Effector CD8-positive, alpha-beta T cell (primary cell): ENCODE measurements around the gene PRKCG.
A peak's percentile ranks its signal among the peaks of the same experiment; 100 is the strongest.
"Not testable (repeated sequence)": the region's sequence is repeated elsewhere in the genome, so short reads cannot be mapped to it uniquely, and the experiment has no call there.

Experiments
- DNase-seq: peaks from one replicate; lab custom pipeline; 2025; lab: John Stamatoyannopoulos, UW
- total RNA-seq, 4 experiments: gene quantifications; one replicate each; lab custom pipeline; 2026; lab: John Stamatoyannopoulos, UW

PRKCG gene
- total RNA-seq, result 0 to 0.27 (median 0) reads per million in 4 experiments

DNA sequence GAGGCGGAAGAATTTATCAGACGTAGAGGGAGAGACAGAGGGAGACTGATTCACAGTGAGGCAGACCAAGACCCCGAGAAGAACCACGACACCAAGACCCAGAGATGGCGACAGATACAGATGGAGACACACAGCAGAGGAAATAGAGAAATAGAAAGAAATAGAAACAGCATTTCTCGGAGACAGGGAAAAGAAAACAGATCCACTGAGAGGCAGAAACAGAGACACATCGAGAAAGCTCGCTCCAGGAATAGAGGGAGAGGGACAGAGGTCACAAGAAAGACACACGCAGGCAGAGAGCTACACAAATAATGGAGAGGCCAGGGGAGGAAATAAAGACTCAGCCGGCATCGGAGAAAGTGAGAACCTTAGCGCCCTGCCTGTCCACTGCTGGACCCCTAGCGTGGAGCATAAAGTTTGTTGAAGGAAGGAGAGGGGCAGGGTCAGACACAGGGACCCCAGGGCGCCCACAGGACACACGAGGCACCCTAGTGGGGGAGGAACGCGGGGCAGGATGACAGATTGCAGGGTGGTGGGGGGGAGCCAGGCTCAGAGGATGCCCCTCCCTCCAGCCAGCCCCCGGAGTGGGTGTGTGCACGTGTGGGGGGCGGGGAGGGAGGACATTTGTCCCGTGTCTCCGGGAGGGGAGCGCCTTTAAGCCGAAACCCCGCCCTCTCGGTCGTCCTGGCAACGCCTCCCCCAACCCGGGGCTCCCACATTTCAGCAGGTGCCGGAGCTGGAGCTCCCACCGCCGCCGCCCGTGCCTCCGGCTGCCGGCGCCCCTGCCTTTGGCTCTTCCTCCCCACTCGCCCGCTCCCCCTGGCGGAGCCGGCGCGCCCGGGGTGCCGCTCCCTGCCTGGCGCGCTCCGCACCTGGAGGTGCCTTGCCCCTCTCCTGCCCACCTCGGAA is at the start of gene PRKCG:
Gene PRKCG, plus strand, starts transcription at position 716 of the 909 bp plus-strand sequence. CDS start 298 bp downstream, outside the sequence.
- DNase-seq, result peak; percentile 66

DNA sequence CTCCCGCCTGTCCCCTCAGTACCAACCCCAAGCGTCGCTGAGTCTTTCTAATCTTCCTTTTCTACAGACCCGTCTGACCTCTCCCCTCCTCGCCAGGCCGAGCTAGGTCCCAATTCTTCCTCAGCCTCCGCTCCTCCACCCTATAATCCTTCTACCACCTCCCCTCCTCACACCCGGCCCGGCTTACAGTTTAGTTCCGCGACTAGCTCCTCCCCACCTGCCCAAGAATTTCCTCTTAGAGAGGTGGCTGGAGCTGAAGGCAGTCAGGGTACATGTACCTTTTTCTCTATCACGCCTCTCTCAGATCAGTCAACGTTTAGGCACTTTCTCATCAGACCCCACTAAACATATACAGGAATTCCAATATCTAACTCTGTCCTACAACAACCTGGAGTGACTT is 49.1 kb upstream of the PRKCG start:
- not testable (repeated sequence) for DNase-seq

DNA sequence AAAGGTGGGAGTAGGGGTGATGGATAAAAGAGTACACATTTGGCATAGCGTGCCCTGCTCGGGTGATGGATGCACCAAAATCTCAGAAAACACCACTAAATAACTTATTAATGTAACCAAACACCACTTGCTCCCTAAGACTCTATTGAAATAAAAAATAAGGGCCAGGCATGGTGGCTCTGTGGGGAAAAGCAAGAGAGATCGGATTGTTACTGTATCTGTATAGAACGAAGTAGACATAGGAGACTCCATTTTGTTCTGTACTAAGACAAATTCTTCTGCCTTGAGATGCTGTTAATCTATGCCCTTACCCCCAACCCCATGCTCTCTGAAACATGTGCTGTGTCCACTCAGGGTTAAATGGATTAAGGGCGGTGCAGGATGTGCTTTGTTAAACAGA is 43.6 kb upstream of the PRKCG start:
- DNase-seq, result not testable (repeated sequence)

DNA sequence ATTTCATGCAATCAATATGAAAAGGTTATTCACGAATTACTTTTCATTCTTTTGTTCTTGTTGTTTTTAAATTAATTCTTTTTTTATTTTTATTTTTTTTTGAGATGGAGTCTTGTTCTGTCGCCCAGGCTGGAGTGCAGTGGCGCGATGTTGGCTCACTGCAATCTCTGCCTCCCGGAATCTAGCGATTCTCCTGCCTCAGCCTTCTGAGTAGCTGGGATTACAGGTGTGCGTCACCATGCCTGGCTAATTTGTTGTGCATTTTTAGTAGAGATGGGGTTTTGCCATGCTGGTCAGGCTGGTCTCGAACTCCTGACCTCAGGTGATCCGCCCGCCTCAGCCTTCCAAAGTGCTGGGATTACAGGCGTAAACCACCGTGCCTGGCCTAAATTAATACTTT is 41.8 kb upstream of the PRKCG start:
- not testable (repeated sequence) for DNase-seq

DNA sequence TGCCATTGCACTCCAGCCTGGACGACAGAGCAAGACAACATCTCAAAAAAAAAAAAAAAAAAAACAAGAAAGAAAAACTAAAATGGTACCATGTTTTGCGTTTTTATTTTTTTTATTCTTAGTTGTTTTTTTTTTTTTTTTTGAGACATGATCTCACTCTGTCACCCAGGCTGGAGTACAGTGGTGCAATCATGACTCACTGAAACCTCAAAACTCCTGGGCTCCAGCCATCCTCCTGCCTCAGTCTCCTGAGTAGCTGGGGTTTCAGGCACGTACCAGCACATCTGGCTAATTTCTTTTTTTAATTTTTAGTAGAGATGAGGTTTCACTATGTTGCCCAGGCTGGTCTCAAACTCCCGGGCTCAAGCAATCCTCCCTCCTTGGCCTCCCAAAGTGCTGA is 41.1 kb upstream of the PRKCG start:
- not testable (repeated sequence) for DNase-seq

DNA sequence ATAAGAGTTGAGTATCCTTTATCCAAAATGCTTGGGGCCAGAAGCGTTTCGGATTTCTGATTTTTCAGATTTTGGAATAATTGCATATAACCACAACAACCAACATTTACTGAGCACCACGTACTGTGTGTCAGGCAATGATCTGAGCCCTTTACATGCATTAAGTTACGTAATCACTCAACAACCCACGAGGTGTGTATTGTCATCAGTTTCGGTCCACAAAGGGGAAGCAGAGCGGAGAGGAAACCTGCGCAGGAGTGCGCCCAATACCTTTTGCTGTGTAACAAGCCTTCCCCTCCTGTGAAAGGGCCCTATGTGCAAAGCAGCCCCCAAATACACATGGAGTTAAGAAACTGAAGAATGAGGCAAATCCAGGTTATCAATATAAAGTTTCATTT is 37.1 kb upstream of the PRKCG start:
- no peak for DNase-seq

DNA sequence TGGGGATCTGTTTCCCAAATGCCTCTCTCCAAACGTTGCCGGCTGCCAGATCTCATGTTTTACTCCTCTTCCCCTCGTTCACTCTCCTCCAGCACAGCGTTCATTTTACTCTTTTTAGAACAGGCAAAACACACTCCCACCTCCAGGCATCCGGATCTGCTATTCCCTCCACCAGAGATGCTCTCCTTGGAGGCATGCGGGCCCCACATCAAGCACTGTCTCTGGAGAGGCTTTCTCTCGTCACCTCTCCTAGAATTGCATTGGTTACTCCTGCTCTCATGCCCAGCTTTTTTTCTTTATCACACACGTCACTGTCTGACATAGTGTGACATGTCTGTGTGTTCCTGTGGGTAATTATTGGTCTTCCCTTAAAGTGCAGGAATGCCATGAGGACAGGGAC is 34.4 kb upstream of the PRKCG start:
- DNase-seq, result no peak

DNA sequence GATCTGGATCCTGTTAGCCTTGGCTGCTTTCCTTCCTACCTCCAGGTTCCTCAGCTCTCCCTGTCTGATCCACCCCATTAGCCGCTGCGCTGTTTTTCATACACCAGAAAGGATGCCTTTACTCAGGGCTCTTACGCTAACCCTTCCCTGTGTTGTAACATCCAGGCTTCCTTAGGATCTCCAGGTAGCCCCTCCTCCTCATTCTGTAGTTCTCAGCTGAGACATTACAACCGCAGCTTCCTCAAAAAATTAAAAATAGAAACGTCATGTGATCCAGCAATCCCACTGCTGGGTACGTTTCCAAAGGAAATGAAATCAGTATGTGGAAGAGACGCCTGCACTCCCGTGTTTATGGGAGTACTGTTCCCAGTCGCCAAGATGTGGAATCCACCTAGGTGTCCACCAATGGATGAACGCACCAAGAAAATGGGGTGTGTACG is 32.7 kb upstream of the PRKCG start:
- no peak for DNase-seq

DNA sequence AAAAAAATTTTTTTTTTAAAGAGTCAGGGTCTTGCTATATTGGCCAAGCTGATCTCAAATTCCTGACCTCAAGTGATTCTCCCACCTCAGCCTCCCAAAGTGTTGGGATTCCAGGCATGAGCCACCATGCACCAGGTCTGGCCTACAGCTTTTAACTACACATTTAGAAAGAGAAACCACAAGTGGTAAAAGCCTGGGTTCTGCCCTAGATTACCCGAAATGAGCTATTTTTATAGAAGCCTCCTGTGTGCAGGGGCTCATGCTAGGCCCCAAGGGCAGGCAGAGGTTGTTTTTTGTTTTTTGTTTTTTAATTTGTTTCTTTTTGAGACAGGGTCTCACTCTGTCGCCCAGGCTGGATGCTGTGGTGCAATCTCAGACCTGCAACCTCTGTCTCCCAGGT is 28.3 kb upstream of the PRKCG start:
- no peak for DNase-seq

DNA sequence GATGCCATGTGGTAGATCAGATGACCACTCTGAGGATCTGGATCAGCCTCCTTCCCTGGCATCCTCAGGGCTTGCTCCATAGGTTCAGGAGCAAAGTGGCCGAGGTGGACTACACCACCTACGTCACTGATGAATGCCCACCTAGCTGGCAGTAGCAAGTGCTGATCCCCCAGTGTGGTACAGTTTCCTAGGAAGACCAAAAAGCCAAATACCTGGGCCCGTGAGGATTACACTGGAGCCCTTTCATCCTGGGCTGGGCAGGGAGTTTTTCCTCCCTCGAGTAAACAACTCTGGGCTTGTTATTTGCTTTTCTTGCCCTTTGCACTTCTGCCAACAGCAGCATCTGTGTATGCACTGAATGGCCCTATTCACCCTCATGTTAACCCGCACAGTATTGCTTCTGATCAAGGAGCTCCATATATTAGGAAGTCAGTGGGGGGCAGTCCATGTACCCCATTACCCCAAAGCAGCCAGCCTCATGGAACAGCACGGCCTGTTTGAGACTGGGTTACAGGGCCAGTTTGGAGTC is 17.6 kb upstream of the PRKCG start:
- no peak for DNase-seq

DNA sequence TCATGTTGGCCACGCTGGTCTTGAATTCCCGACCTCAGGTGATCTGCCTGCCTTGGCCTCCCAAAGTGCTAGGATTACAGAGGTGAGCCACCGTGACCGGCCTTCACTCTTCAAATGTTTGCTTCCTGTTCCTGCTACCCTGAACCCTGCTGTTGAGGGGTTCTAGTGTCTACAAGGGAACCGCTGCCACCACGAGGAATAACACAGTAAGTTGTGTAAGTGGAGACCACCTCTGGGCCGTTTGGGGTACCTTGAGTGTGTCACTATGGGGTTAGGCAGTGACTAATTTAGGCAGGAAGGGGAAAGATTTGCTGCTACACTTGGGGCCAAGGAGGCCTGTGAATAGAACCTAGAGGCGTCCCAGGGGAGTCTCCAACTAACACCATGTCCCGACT is 16.5 kb upstream of the PRKCG start:
- no peak for DNase-seq

DNA sequence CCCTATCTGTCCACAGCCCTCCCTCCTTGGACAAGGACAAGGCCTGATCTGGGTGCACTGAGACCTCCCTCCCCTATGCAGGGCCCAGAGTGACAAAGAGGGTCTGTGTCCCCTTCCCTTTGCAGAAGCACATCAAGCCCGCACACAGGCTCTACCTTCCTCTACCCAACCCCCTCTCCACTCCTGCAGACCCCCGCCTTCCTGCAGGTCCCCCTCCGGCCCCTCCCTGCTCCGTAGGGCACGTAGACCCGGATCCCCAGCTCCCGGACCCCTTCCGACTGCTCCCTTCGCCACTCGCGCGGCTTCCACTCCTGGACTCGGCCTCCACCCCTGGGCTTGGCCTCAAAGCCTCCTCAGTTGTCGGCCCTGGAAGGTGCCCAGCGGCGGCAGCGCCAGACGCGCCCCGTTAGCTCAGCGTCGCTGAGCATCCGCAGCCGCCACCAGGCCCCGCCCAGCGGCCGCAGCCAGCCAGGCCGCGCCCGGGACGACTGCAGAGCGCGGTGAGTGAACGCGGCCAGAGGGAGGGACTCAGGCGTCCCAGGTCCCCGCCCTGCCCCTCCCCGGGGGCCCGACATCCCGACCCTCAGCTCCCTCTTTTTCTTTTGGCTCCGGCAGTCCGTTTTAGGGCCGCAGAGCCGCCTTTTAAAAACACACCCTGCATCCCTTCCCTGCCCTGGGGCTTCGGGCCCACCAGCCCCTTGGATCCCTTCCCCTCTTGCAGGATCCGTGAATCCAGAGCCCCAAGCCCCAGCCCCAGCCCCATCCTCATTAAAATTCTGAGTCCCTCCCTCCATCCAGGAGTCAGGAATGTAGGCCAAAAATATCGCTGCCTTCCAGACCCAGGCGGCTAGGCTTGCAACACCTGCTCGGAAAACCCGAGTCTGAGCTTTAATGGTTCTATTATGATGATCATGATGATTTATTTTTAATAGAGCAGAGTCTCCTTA is 15.8 kb upstream of the PRKCG start:
- peak; percentile 33 for DNase-seq

DNA sequence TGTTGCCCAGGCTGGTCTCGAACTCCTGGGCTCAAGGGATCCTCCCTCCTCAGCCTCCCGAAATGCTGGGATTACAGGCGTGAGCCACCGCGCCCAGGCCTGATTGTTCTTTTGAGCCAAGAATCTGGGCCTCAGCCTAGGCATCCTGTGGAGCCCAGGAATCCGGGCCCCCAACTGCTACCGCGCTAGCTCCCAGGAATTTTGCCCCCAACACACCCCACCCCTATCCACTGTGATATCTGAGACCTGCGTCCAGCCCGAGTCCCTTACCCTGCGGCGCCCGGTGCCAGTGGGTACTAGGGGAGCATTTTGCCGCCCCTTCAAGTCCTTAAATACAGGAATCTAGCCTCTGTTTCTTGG is 15.2 kb upstream of the PRKCG start:
- no peak for DNase-seq

DNA sequence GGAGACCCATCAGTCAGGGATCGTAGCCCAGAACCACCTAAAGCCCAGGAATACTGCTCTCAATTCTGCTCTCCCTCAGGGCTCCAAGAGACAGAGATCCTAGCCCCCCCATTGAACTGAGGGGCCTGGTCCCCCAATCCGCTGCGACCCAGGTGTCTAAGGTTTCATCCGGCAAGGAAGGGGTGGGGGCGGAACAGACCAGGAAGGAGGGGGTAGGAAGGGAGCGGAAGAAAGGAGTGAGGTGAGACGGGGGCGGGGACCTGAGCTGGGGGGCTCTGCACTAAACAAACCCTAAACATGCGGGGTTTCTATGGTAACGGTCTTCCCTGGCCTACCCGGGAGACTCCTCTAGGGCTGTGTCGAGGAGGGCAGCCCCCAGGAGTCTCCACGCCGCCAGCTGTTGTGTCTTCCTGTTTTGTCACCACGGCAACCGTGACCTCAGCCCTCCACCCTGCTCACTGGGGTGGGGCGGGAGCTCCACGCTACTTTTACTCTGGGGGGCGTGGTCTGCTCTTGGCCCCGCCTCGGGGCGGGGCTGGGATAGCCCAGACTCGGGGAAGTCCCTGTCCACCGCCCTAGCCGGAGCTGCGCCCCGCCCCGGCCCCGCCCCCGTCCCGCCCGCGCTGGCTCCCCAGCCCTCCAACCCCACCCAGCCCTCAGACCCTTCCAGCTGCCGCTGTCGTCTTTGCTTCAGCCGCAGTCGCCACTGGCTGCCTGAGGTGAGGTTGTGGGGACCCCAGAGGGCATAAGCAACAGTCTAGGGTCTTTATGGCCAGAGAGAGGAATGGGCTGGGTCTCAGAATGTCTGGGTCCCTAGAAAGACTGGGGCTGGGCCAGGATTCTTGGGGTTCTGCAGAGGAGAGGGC is 14.5 kb upstream of the PRKCG start, which contains the start of gene MYADM:
Gene MYADM, plus strand, starts transcription at position 659 of the 866 bp plus-strand sequence. CDS start 5,647 bp downstream, outside the sequence.
- peak; percentile 100 for DNase-seq

DNA sequence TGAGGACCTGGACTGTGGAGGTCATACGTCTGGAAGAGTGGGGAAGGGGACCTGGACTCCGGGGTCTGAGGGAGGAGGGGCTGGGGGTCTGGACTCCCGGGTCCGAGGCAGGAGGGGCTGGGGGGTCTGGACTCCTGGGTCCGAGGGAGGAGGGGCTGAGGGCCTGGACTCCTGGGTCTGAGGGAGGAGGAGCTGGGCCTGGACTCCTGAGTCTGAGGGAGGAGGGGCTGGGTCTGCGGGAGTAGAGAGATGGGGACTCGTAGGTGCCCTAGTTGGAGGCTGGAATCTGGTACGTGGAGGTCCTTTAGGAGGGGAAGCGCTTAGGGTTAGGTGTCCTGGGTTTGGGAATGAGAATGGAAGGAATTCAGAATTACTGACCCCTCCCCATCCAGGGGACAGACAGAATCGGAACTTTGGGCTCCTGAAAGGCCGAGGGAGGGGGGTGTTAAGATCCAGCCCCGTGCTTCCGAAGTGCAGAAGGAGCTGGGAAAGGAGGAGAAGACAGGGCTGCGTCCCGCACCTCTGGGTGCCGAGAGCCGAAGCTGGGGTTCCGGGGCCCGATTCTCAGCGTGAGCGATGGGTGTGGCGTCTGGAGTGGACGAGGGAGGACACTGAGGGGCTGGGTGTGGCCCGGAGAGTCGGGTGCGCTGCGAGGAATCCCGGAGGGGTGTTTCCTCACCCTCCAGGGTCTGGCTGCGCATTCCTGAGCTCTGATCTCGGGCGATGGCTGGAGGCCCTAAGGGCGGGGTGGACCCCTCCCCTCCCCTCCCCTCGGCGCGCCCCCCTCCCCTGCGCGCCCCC is 13.7 kb upstream of the PRKCG start:
- peak; percentile 58 for DNase-seq

DNA sequence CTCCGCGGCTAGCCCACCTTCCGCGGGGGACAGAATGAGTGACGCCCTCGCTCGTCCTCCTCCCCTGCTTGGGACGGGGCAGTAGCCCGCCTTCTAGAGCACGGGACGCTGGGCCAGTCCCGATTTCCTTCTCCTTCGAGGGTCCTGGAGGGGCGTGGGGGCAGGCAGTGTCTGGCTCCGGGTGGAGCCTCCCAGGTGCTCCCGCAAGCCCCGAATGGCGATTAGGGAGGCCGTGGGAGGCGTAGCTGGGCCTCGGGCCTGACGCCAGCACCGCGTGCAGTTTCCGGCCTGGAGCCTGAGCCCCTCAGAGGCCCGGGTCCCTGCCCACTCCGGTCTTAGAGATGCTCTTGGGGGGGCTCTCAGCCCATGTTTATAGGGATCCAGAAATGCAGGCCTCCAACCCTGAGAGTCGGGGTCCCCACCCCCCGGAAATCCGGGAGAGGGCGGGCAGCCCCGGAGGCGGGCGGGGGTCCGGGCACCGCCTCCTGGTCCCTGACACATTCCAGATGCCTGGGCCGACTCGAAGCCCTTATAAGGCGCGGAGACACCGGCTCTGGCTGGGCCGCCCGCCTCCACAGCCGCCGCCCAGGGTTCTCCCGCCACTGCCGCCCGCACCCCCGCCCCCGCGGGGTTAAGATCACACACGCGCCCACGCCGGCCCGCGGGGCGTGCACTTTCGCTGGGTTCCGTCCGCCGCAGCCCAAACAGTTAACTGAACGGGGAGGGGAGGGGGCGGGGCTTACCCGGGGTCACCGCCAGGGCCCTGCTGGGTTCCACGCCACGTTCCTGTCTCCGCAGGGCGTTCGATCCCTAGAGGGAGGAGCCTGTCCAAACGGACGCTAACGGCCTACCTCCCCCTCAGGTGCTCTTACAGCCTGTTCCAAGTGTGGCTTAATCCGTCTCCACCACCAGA is 12.8 kb upstream of the PRKCG start:
- DNase-seq, result peak; percentile 96

DNA sequence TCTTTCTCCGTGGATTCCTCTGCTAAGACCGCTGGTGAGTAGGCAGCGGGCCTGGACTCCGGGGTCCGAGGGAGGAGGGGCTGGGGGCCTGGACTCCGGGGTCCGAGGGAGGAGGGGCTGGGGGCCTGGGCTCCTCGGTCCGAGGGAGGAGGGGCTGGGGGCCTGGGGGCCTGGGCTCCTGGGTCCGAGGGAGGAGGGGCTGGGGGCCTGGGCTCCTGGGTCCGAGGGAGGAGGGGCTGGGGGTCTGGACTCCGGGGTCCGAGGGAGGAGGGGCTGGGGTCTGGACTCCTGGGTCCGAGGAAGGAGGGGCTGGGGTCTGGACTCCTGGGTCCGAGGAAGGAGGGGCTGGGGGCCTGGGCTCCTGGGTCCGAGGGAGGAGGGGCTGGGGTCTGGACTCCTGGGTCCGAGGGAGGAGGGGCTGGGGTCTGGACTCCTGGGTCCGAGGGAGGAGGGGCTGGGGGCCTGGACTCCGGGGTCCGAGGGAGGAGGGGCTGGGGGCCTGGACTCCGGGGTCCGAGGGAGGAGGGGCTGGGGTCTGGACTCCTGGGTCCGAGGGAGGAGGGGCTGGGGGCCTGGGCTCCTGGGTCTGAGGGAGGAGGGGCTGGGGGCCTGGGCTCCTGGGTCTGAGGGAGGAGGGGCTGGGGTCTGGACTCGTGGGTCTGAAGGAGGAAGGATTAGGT is 12.1 kb upstream of the PRKCG start:
- peak; percentile 27 for DNase-seq

DNA sequence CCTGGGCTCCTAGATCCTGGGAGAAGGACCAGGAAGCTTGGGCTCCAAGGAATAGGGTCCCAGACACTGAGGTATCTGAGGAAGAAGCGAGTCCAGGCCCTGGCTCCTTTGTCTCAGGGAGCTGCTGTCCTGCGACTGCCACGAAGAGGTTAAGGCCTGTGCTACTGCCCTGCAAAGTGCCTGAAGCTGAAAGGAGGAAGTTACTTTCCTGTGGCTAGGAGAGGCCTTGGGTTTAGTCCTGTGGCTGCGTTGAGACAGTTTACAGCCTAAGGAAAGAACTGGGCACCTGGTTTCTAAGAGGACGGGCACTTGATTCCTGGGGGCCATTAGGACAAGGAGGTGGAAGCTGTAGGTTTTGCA is 11.5 kb upstream of the PRKCG start:
- no peak for DNase-seq

DNA sequence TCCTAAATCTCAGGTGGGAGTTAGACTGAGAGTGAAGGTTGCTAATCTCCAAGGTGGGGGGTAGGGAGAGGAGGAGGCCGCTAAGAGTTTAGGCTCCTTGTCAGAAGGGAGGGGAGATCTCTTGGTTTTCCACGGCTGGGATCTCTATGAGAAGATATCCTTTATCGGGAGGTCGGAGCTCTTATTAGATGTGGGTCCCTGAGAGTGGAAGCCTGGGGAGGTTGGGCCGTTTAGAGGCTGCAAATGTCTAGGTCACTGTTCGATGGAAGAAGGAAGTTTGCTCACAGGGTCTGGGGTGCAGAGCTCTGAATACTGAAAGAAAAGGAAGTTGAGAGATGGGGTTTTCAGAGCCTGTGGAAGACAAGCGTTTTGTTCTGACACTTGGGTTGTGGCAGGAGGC is 10.5 kb upstream of the PRKCG start:
- no peak for DNase-seq
